HG03064 (cell line): Measurements from ENCODE around the gene RNU1-1.
"Not testable (repeated sequence)": the region's sequence is repeated elsewhere in the genome, so short reads cannot be mapped to it uniquely, and the experiment has no call there.

ENCODE experiments used
- ATAC-seq: cut with Tn5 transposase; IDR thresholded peaks from one replicate; pipeline ENCODE4 v1.9.1; 2021; ENCODE audit warnings: low read depth; ENCODE audit not compliant: unreplicated experiment

The RNU1-1 gene

DNA sequence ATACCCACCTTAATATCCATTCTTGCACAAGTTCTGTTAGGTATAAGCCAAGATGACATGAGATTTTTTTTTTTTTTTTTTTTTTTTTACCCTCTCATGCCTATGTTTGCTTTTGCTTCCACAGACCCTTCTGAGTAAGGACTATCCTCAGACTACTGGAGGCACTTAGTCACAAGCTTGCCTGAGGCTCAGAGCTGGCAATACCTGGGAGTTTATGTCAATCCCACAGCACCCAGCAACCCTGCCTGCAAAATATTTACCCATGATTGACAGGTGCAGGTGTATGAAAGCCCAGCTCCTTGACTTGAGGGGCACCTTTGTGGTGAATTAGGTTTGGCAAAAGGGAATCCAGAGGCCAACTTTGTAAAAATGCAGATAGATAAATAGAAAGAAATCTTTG lies 11.7 kb upstream of the RNU1-1 start:
- not testable (repeated sequence) for ATAC-seq

DNA sequence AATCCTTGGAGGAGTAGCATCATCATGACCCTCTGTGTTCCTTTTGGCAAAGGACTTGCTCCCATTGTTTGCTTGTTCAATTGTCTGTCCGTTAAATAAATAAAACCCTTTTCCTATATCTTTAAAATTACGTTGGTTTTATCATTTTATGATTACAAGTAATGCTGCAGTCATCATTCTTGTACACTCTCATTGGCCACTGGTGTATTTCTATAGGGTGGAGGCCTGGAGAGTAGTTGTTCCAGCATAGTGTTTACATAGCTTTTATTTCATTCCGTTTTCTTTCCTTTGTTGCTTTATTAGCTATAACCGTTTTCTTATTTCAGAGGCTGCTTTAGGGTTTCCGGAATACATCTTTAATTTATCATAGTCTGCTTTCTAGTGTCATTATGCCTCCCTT lies 7.6 kb upstream of the RNU1-1 start:
- ATAC-seq: not testable (repeated sequence)

DNA sequence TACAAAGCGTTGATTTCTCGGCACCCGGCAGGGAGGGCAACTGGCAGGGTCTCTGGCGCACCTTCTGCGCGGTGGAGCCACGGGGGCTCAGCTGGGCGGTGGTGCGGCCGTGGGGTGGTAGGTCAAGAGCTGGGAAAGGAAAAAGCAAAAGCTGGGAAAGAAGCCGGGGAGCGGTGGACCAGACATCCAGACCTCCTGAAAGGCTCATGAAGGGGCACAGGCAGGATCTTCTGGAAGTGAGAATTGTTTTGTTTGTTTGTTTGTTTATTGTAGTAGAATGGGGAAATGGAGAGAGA lies 7.2 kb upstream of the RNU1-1 start:
- no peak for ATAC-seq

DNA sequence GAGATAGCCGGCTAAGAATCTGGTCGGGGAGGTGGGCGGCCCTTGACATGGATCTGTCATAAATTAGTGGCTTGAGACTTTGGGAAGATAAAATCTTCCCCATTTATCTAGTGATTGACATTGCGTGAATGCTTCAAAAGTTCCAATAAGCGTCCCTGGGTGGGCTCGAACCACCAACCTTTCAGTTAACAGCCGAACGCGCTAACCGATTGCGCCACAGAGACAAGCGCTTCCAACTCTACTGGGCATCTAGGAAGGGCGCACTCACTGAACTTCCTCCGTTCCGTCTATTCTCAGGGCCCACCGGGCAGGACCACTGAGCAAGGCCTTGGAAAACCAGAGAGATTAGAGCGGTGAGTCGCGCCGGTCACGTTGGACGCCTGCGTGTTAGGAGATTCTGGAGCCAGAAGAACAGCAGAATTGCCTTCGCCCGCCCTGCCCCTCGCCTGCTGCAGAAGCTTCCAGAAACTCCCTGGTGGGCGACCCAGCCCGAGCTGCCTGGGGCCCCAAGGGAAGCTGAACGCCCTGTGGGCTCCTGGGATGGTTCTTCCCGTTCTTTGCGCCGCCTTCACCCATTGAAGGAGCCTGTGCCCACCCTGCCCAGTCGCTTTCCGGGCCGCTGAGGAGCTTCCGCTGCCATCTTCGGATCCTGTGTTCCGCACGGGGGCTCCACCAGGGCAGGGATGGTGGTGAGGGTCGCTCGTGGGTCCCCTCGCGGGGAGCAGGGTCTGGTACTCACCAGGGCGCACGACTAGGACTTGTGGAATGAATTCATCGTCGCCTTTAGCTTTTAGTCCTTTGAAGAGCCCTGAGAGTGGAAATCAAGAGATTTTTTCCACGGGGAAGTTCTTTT lies 6.6 kb upstream of the RNU1-1 start:
- ATAC-seq: not testable (repeated sequence)

DNA sequence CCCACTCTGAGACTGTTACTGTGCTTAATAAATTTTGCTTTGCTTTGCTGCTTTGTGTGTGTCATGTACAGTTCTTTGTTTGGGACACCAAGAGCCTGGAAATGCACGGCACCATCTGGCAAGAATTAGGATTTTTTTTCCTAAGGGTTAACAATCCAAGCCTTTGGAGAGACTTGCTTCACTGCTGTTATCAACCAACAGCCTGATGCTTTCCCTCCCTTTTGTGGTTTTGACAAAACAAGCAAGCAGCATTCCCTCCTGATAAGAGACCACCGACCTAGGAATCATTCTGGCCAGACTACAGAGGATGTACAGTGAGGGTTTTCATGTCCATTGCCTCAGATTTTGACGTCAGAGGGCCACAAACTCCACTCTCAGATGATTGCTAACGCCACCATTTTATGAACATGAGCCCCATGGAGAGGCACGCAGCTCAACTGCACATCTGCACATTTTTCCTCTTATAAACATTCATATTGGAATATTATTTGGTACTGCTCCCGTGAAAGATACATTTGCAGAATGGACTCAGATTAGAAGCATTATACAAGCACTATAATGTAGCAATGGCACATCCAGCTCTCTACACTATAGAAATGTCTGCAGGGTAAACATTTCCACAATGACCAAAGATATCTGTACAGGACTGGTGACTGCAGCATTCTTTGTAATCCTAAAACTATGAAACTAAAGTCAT lies 5.3 kb upstream of the RNU1-1 start:
- not testable (repeated sequence) for ATAC-seq

DNA sequence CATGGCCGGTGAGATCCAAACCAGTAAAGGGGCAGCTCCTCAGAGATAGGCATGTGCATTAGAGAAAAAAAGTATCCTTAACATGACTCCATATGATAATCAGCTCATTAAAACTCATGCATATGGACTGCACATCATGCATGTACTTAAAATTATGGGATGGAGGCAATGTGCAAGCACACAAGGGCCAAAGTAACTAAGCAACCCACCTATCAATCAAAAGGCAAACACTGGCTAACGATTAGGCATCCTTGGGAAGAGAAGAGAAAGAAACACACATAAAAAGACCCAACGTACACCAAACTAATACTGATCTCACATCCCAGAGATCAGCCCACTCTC lies 4.8 kb upstream of the RNU1-1 start:
- ATAC-seq: not testable (repeated sequence)

DNA sequence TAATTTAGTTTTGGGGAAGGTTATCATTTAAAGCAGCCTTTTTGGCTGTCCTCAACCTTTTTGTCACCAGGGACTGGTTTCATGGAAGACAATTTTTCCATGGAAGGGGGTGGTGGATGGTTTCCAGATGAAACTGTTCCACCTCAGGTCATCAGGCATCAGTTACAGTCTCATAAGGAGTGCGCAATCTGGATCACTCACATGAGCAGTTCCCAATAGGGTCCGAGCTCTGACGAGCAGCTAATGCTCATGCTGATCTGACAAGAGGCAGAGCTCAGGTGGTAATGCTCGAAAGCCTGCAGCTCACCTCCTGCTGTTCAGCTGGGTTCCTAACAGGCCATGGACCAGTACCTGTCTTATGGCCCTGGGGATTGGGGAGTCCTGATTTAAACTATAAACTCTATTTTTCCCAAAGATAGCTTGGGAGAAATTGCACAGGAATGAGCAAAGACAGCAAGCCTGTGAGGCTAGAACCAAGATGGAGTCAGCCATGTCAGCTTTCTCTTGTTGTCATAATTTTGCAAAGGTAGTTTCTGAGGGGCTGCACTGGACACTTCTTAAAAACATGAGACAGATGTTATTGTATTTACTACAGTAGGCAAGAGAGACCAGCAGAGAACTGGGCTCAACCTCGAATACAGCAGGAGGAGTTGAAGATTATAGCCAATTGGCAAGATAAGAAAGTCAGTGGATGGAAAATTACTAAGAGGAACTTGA lies 2.8 kb upstream of the RNU1-1 start:
- ATAC-seq: not testable (repeated sequence)

DNA sequence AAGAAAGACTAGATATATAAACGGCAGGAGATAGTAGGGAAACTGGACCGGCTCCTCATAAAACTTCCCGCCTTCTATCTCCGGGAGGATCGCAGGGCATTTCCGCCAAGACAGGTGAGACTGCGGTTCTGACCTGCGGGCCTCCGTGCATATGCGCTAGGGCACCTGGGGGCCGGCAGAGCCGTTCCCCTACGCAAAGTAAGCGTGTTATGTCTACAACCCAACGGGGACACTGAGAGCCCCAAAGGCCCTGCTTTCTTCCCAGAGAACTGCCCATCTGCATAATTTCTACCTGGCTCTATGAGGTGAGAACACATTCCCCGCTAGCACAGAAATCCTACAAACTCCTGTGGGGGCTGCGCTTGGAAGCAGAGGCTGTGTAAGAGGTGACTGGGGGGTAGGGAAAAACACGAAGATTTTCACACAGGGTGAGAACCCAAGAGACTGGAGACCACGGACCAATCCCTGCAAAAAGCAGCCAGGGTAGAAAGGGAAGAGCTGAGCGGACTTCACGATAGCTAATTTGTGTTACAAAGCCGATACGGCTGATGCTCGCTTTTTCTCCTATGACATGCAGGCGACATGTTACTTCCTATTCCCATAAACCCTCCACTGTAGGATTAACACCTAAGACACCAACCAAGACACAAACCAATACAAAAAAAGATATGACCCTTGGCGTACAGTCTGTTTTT lies 526 bp downstream of the RNU1-1 start:
- peak; percentile 95 for ATAC-seq

DNA sequence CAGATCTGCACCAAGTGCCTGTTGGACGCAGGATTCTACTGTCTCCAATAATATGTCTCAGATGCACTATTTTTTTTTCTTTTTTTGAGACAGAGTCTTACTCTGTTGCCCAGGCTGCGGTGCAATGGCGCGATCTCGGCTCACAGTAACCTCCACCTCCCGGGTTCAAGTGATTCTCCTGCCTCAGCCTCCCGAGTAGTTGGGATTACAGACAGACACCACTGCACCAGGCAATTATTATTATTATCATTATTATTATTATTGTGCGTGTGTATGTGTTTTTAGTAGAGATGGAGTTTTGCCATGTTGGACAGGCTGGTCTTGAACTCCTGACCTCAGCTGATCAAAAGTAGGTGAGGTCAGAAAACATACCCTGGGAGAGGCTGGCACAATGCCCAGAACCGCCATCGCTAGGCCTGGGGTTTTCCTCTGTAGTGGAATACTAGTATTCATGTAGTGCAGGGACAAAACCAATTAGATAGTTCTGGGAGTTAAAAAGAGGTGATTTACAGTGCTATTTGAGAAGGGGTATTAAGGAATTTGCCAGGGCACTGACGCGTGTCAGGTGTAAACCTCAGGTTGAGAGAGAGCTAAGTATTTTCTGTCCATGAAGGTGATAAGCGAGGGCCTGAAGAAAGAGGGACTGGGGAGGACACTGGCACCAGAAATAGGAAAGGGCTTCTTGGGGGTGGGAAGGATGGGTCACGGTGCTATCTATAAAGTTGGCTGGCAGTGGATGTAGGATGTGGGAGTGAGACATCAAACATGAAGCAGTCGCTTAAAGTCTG lies 1.3 kb downstream of the RNU1-1 start:
- not testable (repeated sequence) for ATAC-seq

DNA sequence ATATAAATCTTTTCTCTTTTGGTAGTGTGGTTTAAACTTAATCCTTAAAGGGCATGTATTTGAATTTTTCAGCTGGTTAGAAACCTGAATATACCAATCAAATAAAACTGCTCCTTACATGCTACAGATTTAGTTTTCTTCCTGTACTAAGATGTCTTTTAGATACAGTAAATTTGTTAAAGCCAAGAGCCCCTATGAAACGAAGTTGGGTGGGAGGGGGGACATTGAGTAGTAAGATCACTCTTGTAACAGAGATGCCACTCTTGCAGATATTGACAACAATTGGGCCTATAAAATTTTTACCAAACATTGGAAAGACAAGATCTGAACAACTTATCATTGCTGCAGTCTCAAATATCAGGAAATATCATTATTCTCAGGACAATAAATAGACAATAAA lies 2.2 kb downstream of the RNU1-1 start:
- not testable (repeated sequence) for ATAC-seq

DNA sequence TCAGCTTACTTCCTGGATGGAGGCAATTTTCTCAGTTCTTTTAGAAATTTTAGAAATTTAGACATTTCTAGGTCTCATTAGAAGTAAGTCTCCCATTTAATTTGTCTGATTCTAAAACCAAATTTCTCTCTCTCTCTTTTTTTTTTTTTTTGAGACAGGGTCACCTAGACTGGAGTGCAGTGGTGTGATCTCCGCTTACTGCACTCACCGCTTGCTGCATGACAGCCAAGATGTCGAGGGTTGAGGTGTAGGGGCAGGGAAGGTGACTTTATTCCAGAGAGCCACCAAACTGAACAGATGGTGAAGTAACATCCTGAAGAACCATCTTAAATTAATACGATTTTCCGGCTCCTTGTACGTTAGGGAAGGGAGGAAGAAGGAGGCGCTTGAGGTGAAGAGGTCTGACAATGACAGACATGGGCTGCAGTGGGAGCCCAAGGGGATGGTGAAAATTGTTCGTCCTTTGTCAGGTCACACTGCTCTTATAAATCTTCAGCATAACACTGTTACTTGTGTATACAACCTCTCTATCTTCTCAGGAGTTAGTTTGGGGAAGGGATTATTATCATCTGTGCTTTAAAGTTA lies 5.1 kb downstream of the RNU1-1 start:
- not testable (repeated sequence) for ATAC-seq

DNA sequence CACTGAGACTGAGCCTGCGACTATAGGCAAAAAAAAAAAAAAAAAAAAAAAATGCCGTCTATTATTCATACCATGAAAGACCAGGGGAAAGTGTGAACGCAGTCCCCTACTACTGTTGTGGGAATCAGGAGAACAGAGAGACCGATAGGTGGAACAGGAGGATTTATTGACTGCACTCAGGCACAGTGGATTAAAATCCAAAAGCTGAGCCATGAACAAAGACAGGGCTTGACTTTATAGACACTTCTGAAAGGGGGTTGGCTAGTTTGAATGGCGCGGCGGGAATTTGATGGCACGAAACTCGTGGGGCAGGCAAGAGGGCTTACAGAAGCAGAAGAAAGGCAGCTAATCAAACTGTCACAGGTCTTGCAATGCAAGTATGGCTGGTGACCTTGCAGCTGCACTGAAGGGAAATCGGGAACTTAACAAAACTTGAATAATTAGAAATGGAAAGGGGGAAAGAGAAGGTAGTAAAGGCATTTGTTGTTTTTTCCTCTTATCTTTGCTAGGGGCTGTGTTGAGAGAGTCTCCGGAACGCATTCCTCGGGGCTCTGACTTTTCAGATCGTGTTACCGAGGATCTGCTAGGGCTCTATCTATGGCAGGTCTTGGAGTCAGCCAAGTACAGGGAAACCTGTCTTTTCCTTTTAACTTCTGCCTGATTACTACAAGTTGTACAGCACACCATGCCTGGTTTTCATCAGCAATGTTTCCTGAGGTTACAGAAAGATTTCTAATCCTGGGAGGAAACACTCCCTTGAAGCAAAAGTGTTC lies 7.5 kb downstream of the RNU1-1 start:
- not testable (repeated sequence) for ATAC-seq

DNA sequence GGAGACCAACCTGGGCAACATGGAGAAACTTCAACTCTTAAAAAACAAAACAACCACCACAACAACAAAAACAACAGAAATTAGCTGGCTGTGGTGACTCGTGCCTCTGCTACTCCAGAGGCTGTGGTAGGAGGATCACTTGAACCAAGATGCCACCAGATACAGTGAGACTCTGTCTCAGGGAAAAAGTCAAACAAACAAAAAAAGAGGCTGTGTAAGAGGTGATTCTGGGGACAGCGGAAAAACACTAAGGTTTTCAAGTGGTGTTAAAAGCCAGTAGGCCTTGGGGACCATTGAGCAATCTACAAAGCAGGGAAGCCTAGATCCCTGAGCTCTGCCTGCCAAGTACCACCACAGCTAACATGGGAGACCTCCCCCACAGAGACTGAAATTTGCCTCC lies 8.2 kb downstream of the RNU1-1 start:
- not testable (repeated sequence) for ATAC-seq

DNA sequence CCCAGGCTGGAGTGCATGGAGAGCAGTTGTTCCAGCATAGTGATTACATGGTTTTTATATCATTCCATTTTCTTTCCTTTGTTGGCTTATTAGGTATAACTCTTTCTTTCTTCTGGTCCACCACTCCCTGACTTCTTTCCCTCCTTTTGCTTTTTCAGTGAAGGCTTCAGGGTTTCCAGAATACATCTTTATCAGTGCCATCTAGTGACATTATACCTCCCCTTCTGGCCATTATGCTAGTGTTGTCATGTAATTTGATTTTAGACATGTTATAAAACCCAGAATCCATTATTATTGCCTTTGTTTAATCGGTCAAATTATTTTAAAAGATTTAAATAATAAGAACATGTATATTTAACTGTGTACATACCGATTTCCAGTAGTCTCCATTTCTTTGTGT lies 10.6 kb downstream of the RNU1-1 start:
- ATAC-seq: no peak

DNA sequence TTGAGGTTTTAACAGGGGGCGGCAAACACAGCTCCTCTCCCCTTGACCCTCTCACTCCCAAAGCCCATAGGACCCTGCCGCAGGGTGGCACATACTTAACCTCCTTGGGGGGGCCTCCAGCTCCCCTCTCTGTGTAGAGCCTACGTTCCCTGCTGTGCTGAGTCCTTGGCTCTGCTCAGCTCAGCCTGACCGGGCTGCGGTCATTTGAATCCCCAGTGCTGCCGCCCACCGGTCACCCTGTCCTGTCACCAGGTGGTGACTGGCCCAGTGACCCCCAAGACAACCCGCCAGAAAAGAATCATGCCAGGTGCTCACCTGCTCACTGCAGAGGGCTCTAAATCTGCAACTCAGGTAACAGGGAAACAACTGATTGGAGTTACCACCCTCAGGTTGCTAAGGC lies 12.6 kb downstream of the RNU1-1 start:
- not testable (repeated sequence) for ATAC-seq

DNA sequence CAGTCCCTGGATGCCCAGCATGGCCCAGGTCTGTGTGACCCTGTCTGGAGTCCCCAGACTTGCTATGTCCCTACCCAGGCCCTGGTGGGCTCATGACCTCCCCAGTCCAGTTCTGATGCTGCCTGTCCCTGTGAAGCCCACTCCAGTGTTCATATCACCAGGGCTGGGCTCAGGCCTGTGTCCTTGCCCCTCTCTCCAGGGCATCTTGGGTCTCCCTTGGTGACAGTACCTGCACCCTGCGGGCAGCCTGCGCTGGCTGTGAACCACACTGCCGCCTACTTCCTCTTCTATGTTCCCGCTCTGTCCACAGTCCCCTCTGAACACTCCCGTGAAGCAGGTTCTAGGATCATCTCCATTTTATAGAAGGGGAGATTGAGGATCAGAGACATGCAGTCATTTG lies 13.1 kb downstream of the RNU1-1 start:
- ATAC-seq: not testable (repeated sequence)

DNA sequence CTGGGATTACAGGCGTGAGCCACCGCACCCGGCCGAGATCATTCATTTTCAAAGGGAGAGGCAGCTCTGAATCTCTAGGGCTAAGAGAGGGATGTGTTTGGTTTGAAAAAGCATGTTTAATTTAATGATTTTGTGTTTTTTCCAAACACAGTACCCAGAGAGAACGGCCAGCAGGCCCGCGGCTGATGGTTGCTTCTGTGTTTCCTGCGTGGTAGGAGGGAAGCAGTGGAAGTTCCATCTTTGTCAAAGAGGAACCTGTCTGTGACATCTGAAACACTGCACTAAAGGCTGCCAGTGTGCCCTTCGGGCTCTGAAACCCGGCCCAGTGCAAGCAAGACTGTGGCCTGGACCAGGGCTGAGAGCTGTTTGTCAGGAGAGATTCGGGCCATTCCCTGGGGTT lies 13.6 kb downstream of the RNU1-1 start:
- ATAC-seq: not testable (repeated sequence)

DNA sequence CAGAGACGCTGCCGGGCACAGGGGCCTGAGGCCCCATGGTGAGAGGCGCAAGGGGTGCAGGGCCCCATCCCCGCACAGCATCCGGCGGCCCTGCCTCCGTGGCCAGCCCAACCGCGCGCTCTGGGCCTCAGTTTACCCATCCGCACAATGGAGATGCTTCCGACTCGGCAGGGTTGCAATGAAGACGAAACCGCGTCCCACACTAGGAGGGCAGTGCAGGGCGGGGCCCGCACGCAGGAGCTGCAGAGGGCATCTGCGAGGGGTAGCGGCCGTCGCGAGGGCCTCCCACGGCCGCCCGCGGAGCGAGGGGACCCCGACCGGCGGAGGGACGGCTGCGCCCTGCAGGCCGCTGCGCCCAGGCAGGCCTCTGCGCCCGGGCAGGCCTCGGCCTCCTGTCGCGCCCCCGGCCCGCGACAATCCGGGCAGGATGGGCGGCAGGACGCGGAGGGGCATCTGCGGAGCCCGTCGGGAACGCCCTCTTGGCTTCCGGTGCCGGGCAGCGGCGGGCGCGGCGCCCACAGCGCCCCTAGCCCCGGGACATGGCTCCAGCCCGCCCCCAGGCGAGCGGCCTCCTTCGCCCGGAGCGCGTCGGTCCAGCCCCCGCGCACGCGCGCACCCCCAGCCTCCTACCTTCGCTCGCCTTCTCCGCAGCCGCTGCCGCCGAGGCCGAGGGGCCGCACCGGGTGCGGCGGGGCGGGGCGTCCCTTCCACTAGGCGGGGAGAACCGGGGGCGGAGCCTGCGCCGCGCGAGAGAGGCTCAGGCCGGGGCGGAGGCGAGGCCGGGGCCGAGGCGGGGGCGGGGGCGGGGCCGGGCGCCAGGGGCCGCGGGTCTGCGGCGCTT lies 15.3 kb downstream of the RNU1-1 start:
- peak; percentile 80 for ATAC-seq
